Measurements from ENCODE around the gene SRMS.

The SRMS gene

GRCh38 chr20:63494084-63494419 is 53.5 kb downstream of the SRMS start:
- Histone ChIP-seq H3K36me3 (replicated peaks; ENCODE audit: insufficient read depth, low read length) (no peaks in the 10 kb centered on the region), H3F3A (ENCODE audit: insufficient read depth, low read length) (no peaks in the 10 kb centered on the region), H3K27me3 (replicated peaks; ENCODE audit: insufficient read depth, low read length) (peaks cover 69% of the 10 kb centered on the region), H4K20me1 (ENCODE audit: insufficient read depth, low read length) (no peaks in the 10 kb centered on the region), H3K9me2 (replicated peaks; ENCODE audit: insufficient read depth, low read length) (no peaks in the 10 kb centered on the region), H3K79me2 (ENCODE audit: low read length) (no peaks in the 10 kb centered on the region), H2AFZ (ENCODE audit: low read length) (no peak overlapping the region), H3K4me3 (ENCODE audit: low read length) (no peak overlapping the region), H3K4me1 (ENCODE audit: low read length) (no peaks in the 10 kb centered on the region), H3K9me3 (replicated peaks; ENCODE audit: insufficient read depth, low read length) (no peaks in the 10 kb centered on the region), H3K27ac (ENCODE audit: low read length) (no peak overlapping the region), H3K9ac (ENCODE audit: low read length) (no peak overlapping the region), H3K4me2 (ENCODE audit: low read depth, low read length) (no peak overlapping the region)
- TF ChIP-seq EZH2 (optimal IDR thresholded peaks at IDR 0.05; ENCODE audit: low read depth, low read length) (no peak), EZH2phosphoT487 (IDR thresholded peaks at IDR 0.05; ENCODE audit: low read length) (no peak)
- TF ChIP-seq, protein P1, sequence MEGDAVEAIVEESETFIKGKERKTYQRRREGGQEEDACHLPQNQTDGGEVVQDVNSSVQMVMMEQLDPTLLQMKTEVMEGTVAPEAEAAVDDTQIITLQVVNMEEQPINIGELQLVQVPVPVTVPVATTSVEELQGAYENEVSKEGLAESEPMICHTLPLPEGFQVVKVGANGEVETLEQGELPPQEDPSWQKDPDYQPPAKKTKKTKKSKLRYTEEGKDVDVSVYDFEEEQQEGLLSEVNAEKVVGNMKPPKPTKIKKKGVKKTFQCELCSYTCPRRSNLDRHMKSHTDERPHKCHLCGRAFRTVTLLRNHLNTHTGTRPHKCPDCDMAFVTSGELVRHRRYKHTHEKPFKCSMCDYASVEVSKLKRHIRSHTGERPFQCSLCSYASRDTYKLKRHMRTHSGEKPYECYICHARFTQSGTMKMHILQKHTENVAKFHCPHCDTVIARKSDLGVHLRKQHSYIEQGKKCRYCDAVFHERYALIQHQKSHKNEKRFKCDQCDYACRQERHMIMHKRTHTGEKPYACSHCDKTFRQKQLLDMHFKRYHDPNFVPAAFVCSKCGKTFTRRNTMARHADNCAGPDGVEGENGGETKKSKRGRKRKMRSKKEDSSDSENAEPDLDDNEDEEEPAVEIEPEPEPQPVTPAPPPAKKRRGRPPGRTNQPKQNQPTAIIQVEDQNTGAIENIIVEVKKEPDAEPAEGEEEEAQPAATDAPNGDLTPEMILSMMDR (IDR thresholded peaks at IDR 0.05; ENCODE audit: low read length), result no peak
- no peak for DNase-seq

DNA sequence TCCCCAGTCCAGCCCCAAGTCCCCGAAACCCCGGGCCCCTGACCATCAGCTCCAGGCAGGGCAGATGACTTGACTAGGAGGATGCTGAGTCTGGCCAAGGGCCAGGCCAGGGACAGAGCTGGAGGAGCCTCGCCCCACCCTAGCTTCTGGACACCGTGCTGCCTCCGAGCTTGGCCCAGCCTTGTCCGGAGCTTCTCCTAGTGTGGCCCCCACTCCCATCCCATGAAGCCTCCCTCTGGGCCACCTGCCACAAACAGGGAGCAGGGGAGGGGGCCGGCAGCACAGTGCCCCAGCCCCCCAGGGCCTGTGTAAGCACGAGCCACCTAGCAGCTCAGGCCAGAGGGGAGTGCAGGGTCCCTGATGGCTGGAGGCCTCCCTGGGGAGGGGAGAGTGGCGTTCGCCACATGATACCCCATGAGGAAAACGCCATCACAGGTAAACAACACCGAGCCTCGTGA is 54.0 kb downstream of the SRMS start:
- Histone ChIP-seq H3K4me3 (ENCODE audit: low read length) (no peak overlapping the region), H3K36me3 (replicated peaks; ENCODE audit: insufficient read depth, low read length) (no peaks in the 10 kb centered on the region), H3K9me2 (replicated peaks; ENCODE audit: insufficient read depth, low read length) (no peaks in the 10 kb centered on the region), H2AFZ (ENCODE audit: low read length) (no peak overlapping the region), H3K79me2 (ENCODE audit: low read length) (no peaks in the 10 kb centered on the region), H3K4me1 (ENCODE audit: low read length) (no peaks in the 10 kb centered on the region), H3K27ac (ENCODE audit: low read length) (no peak overlapping the region), H3K9ac (ENCODE audit: low read length) (no peak overlapping the region), H3K9me3 (replicated peaks; ENCODE audit: insufficient read depth, low read length) (no peaks in the 10 kb centered on the region), H4K20me1 (ENCODE audit: insufficient read depth, low read length) (no peaks in the 10 kb centered on the region), H3K4me2 (ENCODE audit: low read depth, low read length) (no peak overlapping the region), H3K27me3 (replicated peaks; ENCODE audit: insufficient read depth, low read length) (peaks cover 74% of the 10 kb centered on the region), H3F3A (ENCODE audit: insufficient read depth, low read length) (no peaks in the 10 kb centered on the region)
- DNase-seq, result no peak
- TF ChIP-seq, protein P1 (IDR thresholded peaks at IDR 0.05; ENCODE audit: low read length), result no peak
- no peak for TF ChIP-seq EZH2phosphoT487 (IDR thresholded peaks at IDR 0.05; ENCODE audit: low read length)
- no peak for TF ChIP-seq EZH2 (optimal IDR thresholded peaks at IDR 0.05; ENCODE audit: low read depth, low read length)

DNA sequence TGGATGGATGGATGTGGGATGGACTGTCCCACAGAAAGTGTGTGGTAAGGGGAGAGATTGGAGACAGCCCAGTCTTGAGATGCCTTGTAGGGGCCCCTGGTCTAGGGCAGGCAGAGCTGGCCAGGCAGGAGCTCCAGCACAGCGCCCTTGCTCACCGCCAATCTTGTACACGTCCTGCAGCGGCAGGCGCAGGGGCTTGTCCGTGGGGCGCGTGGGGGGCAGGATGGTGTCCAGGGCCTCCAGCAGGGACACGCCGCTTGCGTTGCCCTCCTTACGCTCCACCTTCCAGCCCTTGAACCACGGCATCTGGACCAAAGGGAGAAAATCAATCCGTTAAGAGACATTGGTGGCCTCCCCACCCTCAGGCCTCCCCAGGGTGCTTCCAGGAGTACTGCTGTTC is 54.6 kb downstream of the SRMS start:
- Histone ChIP-seq H3K79me2 (ENCODE audit: low read length) (no peaks in the 10 kb centered on the region), H3K9me2 (replicated peaks; ENCODE audit: insufficient read depth, low read length) (no peaks in the 10 kb centered on the region), H2AFZ (ENCODE audit: low read length) (no peak overlapping the region), H3K36me3 (replicated peaks; ENCODE audit: insufficient read depth, low read length) (no peaks in the 10 kb centered on the region), H3F3A (ENCODE audit: insufficient read depth, low read length) (no peaks in the 10 kb centered on the region), H3K27ac (ENCODE audit: low read length) (no peak overlapping the region), H3K4me3 (ENCODE audit: low read length) (no peak overlapping the region), H3K9ac (ENCODE audit: low read length) (no peak overlapping the region), H4K20me1 (ENCODE audit: insufficient read depth, low read length) (no peaks in the 10 kb centered on the region), H3K4me2 (ENCODE audit: low read depth, low read length) (no peak overlapping the region), H3K4me1 (ENCODE audit: low read length) (no peaks in the 10 kb centered on the region), H3K9me3 (replicated peaks; ENCODE audit: insufficient read depth, low read length) (no peaks in the 10 kb centered on the region), H3K27me3 (replicated peaks; ENCODE audit: insufficient read depth, low read length) (peaks cover 72% of the 10 kb centered on the region)
- no peak for DNase-seq
- TF ChIP-seq, protein P1 (IDR thresholded peaks at IDR 0.05; ENCODE audit: low read length), result no peak
- no peak for TF ChIP-seq EZH2 (optimal IDR thresholded peaks at IDR 0.05; ENCODE audit: low read depth, low read length)
- no peak for TF ChIP-seq EZH2phosphoT487 (IDR thresholded peaks at IDR 0.05; ENCODE audit: low read length)

All from MM.1S (cell line).